Measurements from ENCODE around the gene OPA3. TPM values are rescaled to one million over a fixed set of nuclear protein-coding genes. Genes with fewer than 3 reads are reported as not detected.

OPA3 gene
- polyA plus RNA-seq, 1 donor from 2014 or later, result 6.0 TPM

GRCh38 chr19:45595814-45596213 lies 11.2 kb upstream of the OPA3 start (continued):
- TF ChIP-seq EZH2 (IDR thresholded peaks at IDR 0.05; ENCODE audit: borderline replicate concordance, insufficient read depth, low read length, poor library complexity, severe bottlenecking), result no peak
- no peak for TF ChIP-seq EP300 (conservative IDR thresholded peaks at IDR 0.05; ENCODE audit: poor library complexity, severe bottlenecking)
- TF ChIP-seq POLR2AphosphoS5 (IDR thresholded peaks at IDR 0.05), result no peak
- TF ChIP-seq RAD21 (conservative IDR thresholded peaks at IDR 0.05), result no peak

GRCh38 chr19:45593520-45593919 lies 8.9 kb upstream of the OPA3 start:
- Histone ChIP-seq H3K4me2 (ENCODE audit: low read length) (no peak overlapping the region), H3K36me3 (ENCODE audit: insufficient read depth, low read length) (no peaks in the 10 kb centered on the region), H3K79me2 (replicated peaks; ENCODE audit: insufficient read depth, low read length) (no peaks in the 10 kb centered on the region), H3K27ac (ENCODE audit: low read length) (no peak overlapping the region), H3F3A (ENCODE audit: insufficient read depth, low read length, poor library complexity, severe bottlenecking) (no peaks in the 10 kb centered on the region), H4K20me1 (ENCODE audit: insufficient read depth) (no peaks in the 10 kb centered on the region), H3K9me2 (ENCODE audit: insufficient read depth, low read length) (no peaks in the 10 kb centered on the region), H3K4me3 (ENCODE audit: low read length) (no peak overlapping the region), H2AFZ (ENCODE audit: low read depth, low read length) (no peak overlapping the region), H3K27me3 (ENCODE audit: insufficient read depth, low read depth, low read length) (peaks cover 55% of the 10 kb centered on the region), H3K9me3 (ENCODE audit: low read length) (no peaks in the 10 kb centered on the region), H3K9ac (ENCODE audit: low read length) (no peak overlapping the region)
- TF ChIP-seq EZH2 (IDR thresholded peaks at IDR 0.05; ENCODE audit: borderline replicate concordance, insufficient read depth, low read length, poor library complexity, severe bottlenecking) (no peak), REST (IDR thresholded peaks at IDR 0.05; ENCODE audit: borderline replicate concordance) (no peak), SMC3 (conservative IDR thresholded peaks at IDR 0.05; ENCODE audit: poor library complexity) (no peak), MXI1 (conservative IDR thresholded peaks at IDR 0.05; ENCODE audit: poor library complexity, severe bottlenecking) (no peak), RAD21 (conservative IDR thresholded peaks at IDR 0.05) (no peak), EP300 (conservative IDR thresholded peaks at IDR 0.05; ENCODE audit: poor library complexity, severe bottlenecking) (no peak), CTCF (IDR thresholded peaks at IDR 0.05; ENCODE audit: poor library complexity, severe bottlenecking) (no peak), TAF1 (IDR thresholded peaks at IDR 0.05; ENCODE audit: low read depth) (no peak), POLR2AphosphoS5 (IDR thresholded peaks at IDR 0.05) (no peak)

DNA sequence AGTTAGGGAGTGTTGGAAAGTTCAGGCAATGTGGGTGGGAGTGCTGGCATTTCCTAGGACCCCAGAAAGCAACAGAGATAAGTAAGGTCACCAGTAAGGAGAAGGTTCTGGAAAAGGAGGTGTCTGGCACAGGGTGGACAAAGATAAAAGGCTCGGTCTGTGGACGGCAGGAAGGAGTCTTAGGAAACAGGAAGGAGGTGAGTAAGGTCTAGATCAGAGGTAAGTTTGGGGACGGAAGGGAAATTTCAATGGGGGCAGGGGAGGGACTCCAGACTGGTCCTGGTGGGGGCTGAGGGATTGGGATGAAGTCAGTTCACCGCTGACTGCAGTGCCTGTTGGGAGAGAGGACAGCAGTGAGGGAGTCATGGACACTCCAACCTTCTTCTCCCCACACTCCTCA lies 7.8 kb upstream of the OPA3 start:
- TF ChIP-seq EZH2 (IDR thresholded peaks at IDR 0.05; ENCODE audit: borderline replicate concordance, insufficient read depth, low read length, poor library complexity, severe bottlenecking), result no peak
- no peak for TF ChIP-seq POLR2AphosphoS5 (IDR thresholded peaks at IDR 0.05)
- no peak for TF ChIP-seq TAF1 (IDR thresholded peaks at IDR 0.05; ENCODE audit: low read depth)
- Histone ChIP-seq H3K36me3 (ENCODE audit: insufficient read depth, low read length) (no peaks in the 10 kb centered on the region), H3K9me3 (ENCODE audit: low read length) (no peaks in the 10 kb centered on the region), H3K9me2 (ENCODE audit: insufficient read depth, low read length) (no peaks in the 10 kb centered on the region), H3K27ac (ENCODE audit: low read length) (no peak overlapping the region), H3K9ac (ENCODE audit: low read length) (no peak overlapping the region), H3K4me3 (ENCODE audit: low read length) (no peak overlapping the region), H2AFZ (ENCODE audit: low read depth, low read length) (no peak overlapping the region), H3K79me2 (replicated peaks; ENCODE audit: insufficient read depth, low read length) (no peaks in the 10 kb centered on the region), H3K4me2 (ENCODE audit: low read length) (no peak overlapping the region), H3F3A (ENCODE audit: insufficient read depth, low read length, poor library complexity, severe bottlenecking) (no peaks in the 10 kb centered on the region), H3K27me3 (ENCODE audit: insufficient read depth, low read depth, low read length) (peaks cover 44% of the 10 kb centered on the region), H4K20me1 (ENCODE audit: insufficient read depth) (no peaks in the 10 kb centered on the region)

All from neural cell (in vitro differentiated cells).